NCI-H2196 treated with DMSO at 0.1 percent for 48 hours (cell line): Measurements from ENCODE around the gene DRICH1.
"Not testable (repeated sequence)": the region's sequence is repeated elsewhere in the genome, so short reads cannot be mapped to it uniquely, and the experiment has no call there.

Experiments
- DNase-seq: peaks from one replicate; lab custom pipeline; 2025; ENCODE audit not compliant: unreplicated experiment; lab: John Stamatoyannopoulos, UW

The DRICH1 gene

DNA sequence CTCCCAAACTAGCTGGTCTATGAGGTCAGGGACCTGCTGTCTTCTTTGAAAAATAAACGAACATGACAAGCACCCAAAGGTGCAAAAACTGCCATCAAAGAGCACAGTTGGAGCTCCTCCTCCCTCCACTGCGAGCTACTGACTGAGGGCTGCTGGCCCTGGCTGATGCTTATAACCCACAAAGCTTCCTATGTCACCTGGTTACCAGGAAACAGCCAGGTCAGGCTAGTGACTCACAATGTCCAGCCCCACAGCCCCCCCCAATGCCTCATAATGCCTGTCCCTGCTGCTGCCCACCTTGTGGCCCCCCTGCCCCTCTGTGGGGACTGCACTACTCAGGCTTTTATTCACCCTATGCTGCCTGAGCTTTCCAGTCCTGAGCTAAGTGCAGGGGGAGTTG lies at the start of gene DRICH1:
DRICH1 (minus strand) TSS at position 144 of the 400 bp plus-strand sequence. CDS start 298 bp downstream, outside the sequence.
- no peak for DNase-seq

DNA sequence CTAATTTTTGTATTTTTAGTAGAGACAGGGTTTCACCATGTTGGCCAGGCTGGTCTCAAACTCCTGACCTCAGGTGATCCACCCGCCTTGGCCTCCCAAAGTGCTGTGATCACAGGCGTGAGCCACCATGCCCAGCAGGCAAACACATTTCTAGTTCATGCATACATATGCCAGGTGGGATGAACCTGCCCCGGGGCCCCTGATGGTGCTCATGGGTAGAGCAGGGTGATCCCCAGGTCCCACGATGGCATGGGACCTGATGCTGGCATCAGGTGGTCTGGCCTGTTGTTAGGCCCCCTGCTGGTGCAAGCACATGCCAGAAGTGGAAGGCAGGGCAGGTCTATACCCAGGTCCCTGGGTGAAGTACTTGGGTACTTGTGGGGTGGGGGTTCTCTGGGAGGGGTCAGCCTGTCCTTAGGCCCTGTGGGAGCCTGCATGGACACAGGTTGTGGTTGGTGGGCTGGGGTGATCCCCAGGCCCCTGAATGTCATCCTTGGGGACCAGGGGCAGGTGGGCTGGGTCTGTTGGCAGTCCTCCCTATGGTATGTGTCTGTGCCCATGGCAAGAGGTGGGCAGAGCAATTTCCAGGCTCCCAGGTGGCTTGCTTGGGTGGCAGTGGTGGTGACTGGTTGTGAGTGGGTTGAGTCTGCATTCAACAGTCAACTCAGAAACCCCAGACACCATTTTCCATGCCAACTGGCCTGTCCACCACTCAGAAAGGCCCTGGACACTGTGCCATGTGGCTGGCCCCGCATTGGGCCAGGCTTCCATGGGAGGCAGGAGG lies 49.1 kb upstream of the DRICH1 start:
- DNase-seq = no peak

GRCh38 chr22:23678133-23678532 lies 46.0 kb upstream of the DRICH1 start:
- no peak for DNase-seq

DNA sequence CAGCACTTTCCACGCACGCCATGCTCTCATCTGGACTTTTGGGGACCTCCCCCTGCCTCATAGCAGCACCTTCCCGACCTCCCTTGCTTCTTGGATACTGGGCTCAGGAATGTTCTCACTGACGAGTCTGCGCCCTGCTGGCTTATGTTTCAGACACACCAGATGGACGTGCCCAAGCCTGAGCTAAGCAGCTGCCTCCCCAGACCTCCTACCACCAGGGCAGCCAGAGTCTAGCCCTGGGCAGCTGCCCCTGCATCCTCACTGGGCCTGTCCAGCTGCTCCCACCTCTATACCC lies 45.5 kb upstream of the DRICH1 start:
- DNase-seq = no peak

GRCh38 chr22:23676841-23677700 lies 45.0 kb upstream of the DRICH1 start:
- DNase-seq = not testable (repeated sequence)

DNA sequence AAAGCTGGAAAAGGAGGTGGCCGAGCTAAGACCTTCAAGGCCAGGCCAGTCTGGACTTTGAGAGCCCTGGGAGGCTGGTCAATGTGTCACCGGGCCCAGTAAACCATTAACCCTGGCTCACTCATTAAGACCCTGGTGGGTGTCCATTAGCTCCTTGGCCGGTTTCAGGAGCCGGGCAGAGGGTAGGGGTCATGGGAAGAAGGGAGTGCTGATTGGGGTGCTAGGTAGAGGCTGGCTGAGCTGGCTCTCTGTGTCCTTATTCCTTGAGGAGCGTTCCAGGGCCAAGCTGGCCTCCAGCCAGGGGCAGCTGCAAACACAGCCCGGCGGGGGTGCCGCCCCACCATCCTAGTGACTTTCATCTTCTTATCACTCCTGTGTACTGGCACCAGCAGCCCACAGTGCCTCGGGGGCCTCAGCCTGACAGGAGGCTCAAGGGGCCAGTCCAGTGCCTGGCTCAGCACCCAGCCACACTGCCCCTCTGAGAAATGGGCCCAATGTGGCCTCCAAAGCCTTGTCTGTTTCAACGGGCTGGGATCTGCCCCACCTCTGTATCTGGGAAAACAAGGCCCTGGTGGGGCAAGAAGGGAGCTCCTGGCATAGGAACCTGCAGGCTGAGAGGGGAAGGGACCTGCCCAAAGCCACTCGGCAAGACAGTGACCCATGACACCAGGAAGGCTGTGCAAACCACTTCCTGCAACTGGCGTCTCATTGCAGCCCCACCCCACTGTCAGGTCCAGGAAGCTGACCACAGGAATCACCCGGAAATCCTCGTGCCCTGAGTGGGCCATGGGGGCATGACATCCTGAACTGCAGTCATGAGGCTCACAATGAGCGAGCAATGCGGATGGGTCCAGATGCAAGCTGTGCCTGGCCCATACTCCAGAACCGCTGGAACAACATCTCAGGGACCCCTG lies 43.6 kb upstream of the DRICH1 start:
- no peak for DNase-seq

GRCh38 chr22:23674886-23675501 lies 42.9 kb upstream of the DRICH1 start:
- DNase-seq = not testable (repeated sequence)

GRCh38 chr22:23673826-23674690 lies 41.9 kb upstream of the DRICH1 start:
- no peak for DNase-seq

GRCh38 chr22:23673050-23673620 lies 41.0 kb upstream of the DRICH1 start:
- no peak for DNase-seq

GRCh38 chr22:23672307-23673049 lies 40.4 kb upstream of the DRICH1 start:
- not testable (repeated sequence) for DNase-seq

- DNase-seq = not testable (repeated sequence)
These were observed 39.3 kb upstream of the DRICH1 start for GRCh38 chr22:23671387-23671786.

DNA sequence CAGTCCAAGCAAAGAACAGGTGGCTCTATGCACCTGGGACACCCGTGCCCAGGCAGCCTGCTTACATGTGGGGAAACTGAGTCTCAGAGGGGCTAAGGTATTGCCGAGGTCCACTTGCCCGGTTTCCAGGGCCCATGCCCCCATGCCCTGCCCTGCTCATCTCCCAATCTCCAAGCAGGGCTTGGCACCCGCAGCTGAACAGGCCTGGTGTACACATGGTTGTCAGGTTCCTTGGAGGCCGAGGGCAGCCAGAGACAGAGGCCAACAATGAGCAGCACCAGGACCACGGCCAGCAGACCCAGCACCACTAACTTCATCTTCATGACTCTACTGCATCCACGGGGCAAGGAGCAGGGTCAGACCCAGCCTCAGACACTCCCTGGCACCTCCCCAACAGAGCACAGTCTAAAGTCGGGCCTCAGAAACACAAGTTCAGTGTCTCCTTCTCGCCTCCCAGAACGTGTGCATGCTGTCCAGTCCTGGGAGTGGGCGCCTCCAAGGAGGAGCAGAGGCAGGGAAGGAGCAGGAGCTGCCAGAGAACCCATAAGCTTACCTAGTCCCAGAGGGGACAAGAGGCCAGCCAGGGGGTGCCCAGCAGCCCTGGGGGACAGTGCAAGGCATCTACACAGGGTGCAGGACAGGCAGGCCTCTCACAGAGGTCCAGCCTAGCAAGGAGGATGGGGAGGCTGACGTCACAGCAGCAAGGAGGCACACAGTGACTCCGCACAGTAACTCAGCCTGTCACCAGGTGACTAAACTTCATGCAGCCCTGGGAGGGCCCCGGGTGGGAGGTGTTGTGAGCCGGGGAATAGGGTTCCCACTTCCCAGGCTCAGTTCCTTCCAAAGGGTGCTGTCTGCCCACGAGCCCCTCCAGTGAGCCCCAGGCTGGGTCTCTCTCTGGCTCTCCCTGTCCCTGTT lies 38.5 kb upstream of the DRICH1 start:
- DNase-seq = no peak

- DNase-seq = not testable (repeated sequence)
These were observed 28.3 kb upstream of the DRICH1 start for GRCh38 chr22:23660381-23660780.

DNA sequence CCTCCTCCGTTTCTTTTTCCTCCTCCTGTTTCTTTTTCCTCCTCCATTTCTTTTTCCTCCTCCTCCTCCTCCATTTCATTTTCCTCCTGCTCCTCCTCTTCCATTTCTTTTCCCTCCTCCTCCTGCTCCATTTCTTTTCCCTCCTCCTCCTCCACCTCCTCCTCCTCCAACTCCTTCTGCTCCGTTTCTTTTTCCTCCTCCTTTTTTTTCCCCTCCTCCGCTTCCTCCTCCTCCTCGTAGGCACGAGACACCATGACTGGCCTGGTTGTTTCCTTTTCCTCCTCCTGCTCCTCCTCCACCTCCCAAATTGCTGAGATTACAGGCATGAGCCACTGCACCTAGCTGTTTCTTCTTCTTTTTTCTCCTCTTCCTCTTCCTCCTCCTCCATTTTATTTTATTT lies 25.6 kb upstream of the DRICH1 start:
- no peak for DNase-seq

DNA sequence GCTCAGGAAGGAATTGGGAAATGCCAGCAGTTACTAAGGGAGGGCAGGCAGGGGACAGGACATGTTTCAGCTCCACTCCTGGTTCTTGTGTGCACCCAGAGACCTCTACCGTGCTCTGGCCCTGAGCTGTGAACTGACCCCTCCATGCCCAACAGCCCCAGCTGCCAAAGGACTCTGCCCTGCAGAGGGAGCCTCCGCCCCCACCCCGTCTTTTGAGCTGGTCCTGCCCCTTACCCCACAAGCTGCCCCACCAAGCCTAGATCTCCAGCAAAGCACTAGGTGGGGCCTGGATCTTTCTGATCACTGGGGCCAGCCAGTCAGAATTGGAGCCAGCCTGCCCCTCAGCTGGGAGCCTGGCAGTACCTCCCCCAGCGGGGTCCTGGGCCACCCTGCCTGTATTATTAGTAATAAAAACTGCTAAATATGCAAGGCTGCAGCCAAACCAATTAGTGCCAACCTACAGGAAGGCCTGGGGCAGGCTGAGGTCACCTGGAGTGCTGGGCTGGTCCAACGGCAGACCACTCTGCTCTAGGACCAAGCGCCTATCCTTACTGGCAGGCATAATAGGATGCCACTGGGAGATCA lies 23.9 kb upstream of the DRICH1 start:
- no peak for DNase-seq

- no peak for DNase-seq
These were observed 20.6 kb upstream of the DRICH1 start for GRCh38 chr22:23652711-23653110.

DNA sequence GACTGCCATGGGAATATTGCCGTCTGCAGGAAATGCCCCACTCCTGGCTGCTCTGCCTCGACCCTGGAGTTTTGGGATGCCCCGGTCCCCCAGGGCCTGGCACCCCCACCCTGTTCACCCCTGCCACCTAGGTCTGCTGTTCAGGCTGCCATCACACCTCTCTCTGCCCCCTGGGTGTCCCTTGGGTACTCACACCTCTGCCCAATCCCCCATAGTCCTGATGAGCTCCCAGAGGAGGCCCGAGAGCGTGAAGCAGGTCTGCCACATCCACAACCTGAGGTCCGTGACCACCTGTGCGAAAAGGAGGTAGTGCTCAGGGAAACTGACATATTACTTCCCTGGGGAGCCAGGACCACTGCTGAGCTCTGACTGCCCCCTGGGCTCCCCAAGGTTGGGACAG lies 20.2 kb upstream of the DRICH1 start:
- no peak for DNase-seq
